Measurements from ENCODE around the gene NIT1. TPM values are rescaled to one million over a fixed set of nuclear protein-coding genes. Genes with fewer than 3 reads are reported as not detected.

Gene NIT1
- total RNA-seq, 1 experiment from 2014 or later: 47.2 TPM

DNA sequence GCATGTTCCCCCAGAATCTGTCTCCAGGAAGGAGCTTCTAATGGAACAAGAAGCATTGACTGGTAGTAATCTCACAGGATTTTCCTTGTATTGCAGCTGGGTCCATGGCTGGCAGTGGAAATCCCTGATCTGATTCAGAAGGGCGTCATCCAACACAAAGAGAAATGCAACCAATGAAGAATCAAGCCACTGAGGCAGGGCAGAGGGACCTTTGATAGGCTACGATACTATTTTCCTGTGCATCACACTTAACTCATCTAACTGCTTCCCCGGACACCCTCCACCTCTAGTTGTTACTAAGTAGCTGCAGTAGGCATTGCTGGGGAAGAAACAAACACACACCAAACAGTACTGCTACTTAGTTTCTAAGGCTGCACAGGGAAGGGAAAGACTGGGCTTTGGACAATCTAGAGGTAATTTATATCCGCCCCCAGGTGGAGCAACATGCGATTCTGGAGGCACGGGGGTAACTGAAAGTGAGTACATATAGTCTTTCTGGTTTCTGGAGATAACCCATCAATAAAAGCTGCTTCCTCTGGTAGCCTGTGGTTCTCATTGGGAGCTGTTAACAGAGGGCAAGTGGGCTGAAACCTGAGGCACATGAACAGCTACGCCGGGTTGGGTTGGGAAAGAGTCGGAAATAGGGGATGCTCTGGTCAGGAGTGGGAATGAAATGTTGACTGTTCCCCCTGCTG lies 40.6 kb downstream of the NIT1 start:
- TF ChIP-seq FOXK1 (CRISPR knock-in tag; IDR thresholded peaks at IDR 0.05) (no peak), OVOL2 (CRISPR knock-in tag; IDR thresholded peaks at IDR 0.05; ENCODE audit: borderline replicate concordance) (no peak), HMGXB4 (CRISPR knock-in tag; IDR thresholded peaks at IDR 0.05) (no peak)
- TF ChIP-seq, protein P1, sequence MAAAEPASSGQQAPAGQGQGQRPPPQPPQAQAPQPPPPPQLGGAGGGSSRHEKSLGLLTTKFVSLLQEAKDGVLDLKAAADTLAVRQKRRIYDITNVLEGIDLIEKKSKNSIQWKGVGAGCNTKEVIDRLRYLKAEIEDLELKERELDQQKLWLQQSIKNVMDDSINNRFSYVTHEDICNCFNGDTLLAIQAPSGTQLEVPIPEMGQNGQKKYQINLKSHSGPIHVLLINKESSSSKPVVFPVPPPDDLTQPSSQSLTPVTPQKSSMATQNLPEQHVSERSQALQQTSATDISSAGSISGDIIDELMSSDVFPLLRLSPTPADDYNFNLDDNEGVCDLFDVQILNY (CRISPR knock-in tag; IDR thresholded peaks at IDR 0.05): no peak
- TF ChIP-seq, protein P2, sequence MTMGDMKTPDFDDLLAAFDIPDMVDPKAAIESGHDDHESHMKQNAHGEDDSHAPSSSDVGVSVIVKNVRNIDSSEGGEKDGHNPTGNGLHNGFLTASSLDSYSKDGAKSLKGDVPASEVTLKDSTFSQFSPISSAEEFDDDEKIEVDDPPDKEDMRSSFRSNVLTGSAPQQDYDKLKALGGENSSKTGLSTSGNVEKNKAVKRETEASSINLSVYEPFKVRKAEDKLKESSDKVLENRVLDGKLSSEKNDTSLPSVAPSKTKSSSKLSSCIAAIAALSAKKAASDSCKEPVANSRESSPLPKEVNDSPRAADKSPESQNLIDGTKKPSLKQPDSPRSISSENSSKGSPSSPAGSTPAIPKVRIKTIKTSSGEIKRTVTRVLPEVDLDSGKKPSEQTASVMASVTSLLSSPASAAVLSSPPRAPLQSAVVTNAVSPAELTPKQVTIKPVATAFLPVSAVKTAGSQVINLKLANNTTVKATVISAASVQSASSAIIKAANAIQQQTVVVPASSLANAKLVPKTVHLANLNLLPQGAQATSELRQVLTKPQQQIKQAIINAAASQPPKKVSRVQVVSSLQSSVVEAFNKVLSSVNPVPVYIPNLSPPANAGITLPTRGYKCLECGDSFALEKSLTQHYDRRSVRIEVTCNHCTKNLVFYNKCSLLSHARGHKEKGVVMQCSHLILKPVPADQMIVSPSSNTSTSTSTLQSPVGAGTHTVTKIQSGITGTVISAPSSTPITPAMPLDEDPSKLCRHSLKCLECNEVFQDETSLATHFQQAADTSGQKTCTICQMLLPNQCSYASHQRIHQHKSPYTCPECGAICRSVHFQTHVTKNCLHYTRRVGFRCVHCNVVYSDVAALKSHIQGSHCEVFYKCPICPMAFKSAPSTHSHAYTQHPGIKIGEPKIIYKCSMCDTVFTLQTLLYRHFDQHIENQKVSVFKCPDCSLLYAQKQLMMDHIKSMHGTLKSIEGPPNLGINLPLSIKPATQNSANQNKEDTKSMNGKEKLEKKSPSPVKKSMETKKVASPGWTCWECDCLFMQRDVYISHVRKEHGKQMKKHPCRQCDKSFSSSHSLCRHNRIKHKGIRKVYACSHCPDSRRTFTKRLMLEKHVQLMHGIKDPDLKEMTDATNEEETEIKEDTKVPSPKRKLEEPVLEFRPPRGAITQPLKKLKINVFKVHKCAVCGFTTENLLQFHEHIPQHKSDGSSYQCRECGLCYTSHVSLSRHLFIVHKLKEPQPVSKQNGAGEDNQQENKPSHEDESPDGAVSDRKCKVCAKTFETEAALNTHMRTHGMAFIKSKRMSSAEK (CRISPR knock-in tag; IDR thresholded peaks at IDR 0.05; ENCODE audit: borderline replicate concordance): no peak
- peaks cover 12% of the 10 kb centered on the region for H3K36me3 Mint-ChIP-seq
- peaks cover 27% of the 10 kb centered on the region for H3K4me1 Mint-ChIP-seq
- peak overlapping the region; percentile 84 for H3K27ac Mint-ChIP-seq
- DNase-seq (ENCODE audit: low spot score) (no peak), ATAC-seq (no peak)
- POLR2A ChIA-PET: no interaction called here
- no peaks in the 10 kb centered on the region for H3K9me3 Mint-ChIP-seq
- CTCF ChIA-PET: interaction anchor here (0.6 to 1.7 kb wide), 6 partner anchors 7 to 227 kb away, joined by 3 to 6 read pairs (median 3); partner anchors contain the start of genes PPOX and TOMM40L
- H3K4me3 Mint-ChIP-seq: peak overlapping the region; percentile 84
- no peaks in the 10 kb centered on the region for H3K27me3 Mint-ChIP-seq (ENCODE audit: low read depth)

- Mint-ChIP-seq H3K4me1 (peaks cover 27% of the 10 kb centered on the region), H3K36me3 (peaks cover 17% of the 10 kb centered on the region), H3K27ac (peak within 1 kb of the TSS; percentile 84), H3K9me3 (no peaks in the 10 kb centered on the region), H3K27me3 (ENCODE audit: low read depth) (no peaks in the 10 kb centered on the region), H3K4me3 (peak within 1 kb of the TSS; percentile 84)
- ChIA-PET CTCF (interaction anchor here (0.6 to 1.7 kb wide), 5 partner anchors 12 to 226 kb away, joined by 3 to 6 read pairs (median 3); partner anchors contain the start of gene TOMM40L), POLR2A (no interaction called here)
- ATAC-seq (peak; percentile 91), DNase-seq (ENCODE audit: low spot score) (peak; percentile 95)
- TF ChIP-seq TP53 (CRISPR knock-in tag; IDR thresholded peaks at IDR 0.05): no peak
- no peak for TF ChIP-seq NR1H2 (CRISPR knock-in tag; IDR thresholded peaks at IDR 0.05)
- peak; percentile 2; the same call in 1 of the 2 replicates for TF ChIP-seq MYBL2 (CRISPR knock-in tag; IDR thresholded peaks at IDR 0.05)
- TF ChIP-seq, protein P3, sequence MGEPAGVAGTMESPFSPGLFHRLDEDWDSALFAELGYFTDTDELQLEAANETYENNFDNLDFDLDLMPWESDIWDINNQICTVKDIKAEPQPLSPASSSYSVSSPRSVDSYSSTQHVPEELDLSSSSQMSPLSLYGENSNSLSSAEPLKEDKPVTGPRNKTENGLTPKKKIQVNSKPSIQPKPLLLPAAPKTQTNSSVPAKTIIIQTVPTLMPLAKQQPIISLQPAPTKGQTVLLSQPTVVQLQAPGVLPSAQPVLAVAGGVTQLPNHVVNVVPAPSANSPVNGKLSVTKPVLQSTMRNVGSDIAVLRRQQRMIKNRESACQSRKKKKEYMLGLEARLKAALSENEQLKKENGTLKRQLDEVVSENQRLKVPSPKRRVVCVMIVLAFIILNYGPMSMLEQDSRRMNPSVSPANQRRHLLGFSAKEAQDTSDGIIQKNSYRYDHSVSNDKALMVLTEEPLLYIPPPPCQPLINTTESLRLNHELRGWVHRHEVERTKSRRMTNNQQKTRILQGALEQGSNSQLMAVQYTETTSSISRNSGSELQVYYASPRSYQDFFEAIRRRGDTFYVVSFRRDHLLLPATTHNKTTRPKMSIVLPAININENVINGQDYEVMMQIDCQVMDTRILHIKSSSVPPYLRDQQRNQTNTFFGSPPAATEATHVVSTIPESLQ (CRISPR knock-in tag; IDR thresholded peaks at IDR 0.05): no peak
- TF ChIP-seq GABPB1 (CRISPR knock-in tag; IDR thresholded peaks at IDR 0.05): peak; percentile 38
- TF ChIP-seq CREB1 (CRISPR knock-in tag; IDR thresholded peaks at IDR 0.05): 0 out of 2 replicates have a peak, but pooled peaks have one; percentile 34
- TF ChIP-seq PRRX2 (CRISPR knock-in tag; IDR thresholded peaks at IDR 0.05): no peak
- no peak for TF ChIP-seq ELF4 (CRISPR knock-in tag; IDR thresholded peaks at IDR 0.05; ENCODE audit: low read depth)
- peak; percentile 61; the same call in 1 of the 2 replicates for TF ChIP-seq TEAD1 (CRISPR knock-in tag; IDR thresholded peaks at IDR 0.05)
- 0 out of 2 replicates have a peak, but pooled peaks have one; percentile 24 for TF ChIP-seq CREM (CRISPR knock-in tag; IDR thresholded peaks at IDR 0.05)
- TF ChIP-seq, protein P4, sequence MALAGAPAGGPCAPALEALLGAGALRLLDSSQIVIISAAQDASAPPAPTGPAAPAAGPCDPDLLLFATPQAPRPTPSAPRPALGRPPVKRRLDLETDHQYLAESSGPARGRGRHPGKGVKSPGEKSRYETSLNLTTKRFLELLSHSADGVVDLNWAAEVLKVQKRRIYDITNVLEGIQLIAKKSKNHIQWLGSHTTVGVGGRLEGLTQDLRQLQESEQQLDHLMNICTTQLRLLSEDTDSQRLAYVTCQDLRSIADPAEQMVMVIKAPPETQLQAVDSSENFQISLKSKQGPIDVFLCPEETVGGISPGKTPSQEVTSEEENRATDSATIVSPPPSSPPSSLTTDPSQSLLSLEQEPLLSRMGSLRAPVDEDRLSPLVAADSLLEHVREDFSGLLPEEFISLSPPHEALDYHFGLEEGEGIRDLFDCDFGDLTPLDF (CRISPR knock-in tag; IDR thresholded peaks at IDR 0.05): no peak
- TF ChIP-seq, protein P5, sequence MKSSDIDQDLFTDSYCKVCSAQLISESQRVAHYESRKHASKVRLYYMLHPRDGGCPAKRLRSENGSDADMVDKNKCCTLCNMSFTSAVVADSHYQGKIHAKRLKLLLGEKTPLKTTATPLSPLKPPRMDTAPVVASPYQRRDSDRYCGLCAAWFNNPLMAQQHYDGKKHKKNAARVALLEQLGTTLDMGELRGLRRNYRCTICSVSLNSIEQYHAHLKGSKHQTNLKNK (CRISPR knock-in tag; IDR thresholded peaks at IDR 0.05): 0 out of 2 replicates have a peak, but pooled peaks have one; percentile 34
- TF ChIP-seq NFYB (CRISPR knock-in tag; conservative IDR thresholded peaks at IDR 0.05; ENCODE audit: low read depth): peak; percentile 63
- TF ChIP-seq, protein P6, sequence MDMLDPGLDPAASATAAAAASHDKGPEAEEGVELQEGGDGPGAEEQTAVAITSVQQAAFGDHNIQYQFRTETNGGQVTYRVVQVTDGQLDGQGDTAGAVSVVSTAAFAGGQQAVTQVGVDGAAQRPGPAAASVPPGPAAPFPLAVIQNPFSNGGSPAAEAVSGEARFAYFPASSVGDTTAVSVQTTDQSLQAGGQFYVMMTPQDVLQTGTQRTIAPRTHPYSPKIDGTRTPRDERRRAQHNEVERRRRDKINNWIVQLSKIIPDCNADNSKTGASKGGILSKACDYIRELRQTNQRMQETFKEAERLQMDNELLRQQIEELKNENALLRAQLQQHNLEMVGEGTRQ (CRISPR knock-in tag; IDR thresholded peaks at IDR 0.05): no peak
Measured at GRCh38 chr1:161159087-161159912, 41.4 kb downstream of the NIT1 start, which contains the start of gene USP21. Gene USP21, plus strand, starts transcription at chr1:161159500. Its CDS starts 1,141 bp downstream, at chr1:161160641.

All from WTC11 (cell line).